H1 (cell line): ENCODE measurements around the gene ECEL1.
"Not testable (repeated sequence)": the region's sequence is repeated elsewhere in the genome, so short reads cannot be mapped to it uniquely, and the experiment has no call there.

ENCODE experiments used
- CEBPB ChIP-seq: IDR thresholded peaks from 2 replicates; pipeline ENCODE4 v1.6.1; 2012; ENCODE audit warnings: low read depth, low read length
- MAFK ChIP-seq: IDR thresholded peaks from 2 replicates; pipeline ENCODE4 v1.6.1; 2012; ENCODE audit warnings: low read depth, mild to moderate bottlenecking, improper control_type of control experiment, low read length
- ZNF274 ChIP-seq: IDR thresholded peaks from 2 replicates; pipeline ENCODE4 v1.7.0; 2012; ENCODE audit warnings: low read length, borderline replicate concordance; ENCODE audit errors: extremely low read depth

DNA sequence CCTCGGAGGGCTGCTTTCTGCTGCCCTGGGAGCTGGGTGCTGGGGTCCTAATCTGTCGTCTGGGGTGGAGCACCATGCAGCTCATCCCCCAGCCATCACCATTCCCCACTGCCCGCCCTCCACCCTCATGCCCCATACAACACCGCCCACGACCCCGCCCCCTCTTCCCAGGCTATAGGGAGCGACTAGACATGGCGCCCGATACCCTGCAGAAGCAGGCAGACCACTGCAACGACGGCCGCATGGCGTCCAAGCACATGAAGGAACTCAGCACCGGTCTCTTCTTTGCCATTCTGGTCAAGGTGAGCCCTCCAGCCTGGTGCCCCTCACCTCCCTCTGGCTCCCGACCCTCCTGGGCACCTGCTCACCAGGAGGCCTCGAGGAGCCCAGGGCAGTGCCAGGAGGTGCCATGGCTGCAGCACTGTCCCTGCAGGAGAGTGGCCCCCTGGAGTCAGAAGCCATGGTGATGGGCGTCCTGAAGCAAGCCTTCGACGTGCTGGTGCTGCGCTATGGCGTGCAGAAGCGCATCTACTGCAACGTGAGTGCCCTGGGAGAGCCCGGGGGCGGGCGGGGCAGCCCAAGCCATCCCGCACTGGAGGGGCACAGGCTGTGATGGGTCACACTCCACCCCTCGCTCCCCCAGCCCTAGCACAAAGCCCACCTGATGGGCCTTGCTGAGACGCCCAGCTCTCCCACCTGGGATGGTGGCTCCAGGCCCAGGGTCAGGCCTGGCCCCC lies 42.3 kb downstream of the ECEL1 start:
- TF ChIP-seq CEBPB, ZNF274, MAFK: not testable (repeated sequence)
